Measurements from ENCODE around the gene OSR1.

OSR1 gene

GRCh38 chr2:19352946-19353720, 5.3 kb downstream of the OSR1 start:
- H3K79me1 ChIP-seq (ENCODE audit: low read length), result no peaks in the 10 kb centered on the region

GRCh38 chr2:19351899-19352697, 6.3 kb downstream of the OSR1 start:
- Histone ChIP-seq H3K27ac (ENCODE audit: low read depth, low read length) (no peak overlapping the region), H3K14ac (ENCODE audit: low read length) (no peak overlapping the region), H2BK120ac (ENCODE audit: insufficient read depth, low read length, poor library complexity) (no peak overlapping the region), H3K4me2 (ENCODE audit: low read length) (peak overlapping the region; percentile 30), H3K79me1 (ENCODE audit: low read length) (peaks cover 7% of the 10 kb centered on the region), H3K9ac (ENCODE audit: low read length) (no peak overlapping the region), H2AK5ac (ENCODE audit: low read length) (no peak overlapping the region), H3K18ac (ENCODE audit: low read length) (no peak overlapping the region), H3K4ac (ENCODE audit: low read depth, low read length) (no peak overlapping the region), H2AFZ (ENCODE audit: insufficient read depth, low read length, poor library complexity) (no peak overlapping the region), H4K91ac (ENCODE audit: low read depth, low read length) (no peak overlapping the region), H4K12ac (ENCODE audit: low read depth, low read length) (no peak overlapping the region), H3K36me3 (ENCODE audit: control insufficient read depth in 1 of 2, insufficient read depth in 2 of 2, low read length in 2 of 2) (no peaks in the 10 kb centered on the region), H2BK5ac (ENCODE audit: low read depth, low read length, poor library complexity) (no peak overlapping the region), H3K23ac (ENCODE audit: low read length) (no peak overlapping the region), H3K4me1 (ENCODE audit: control insufficient read depth in 1 of 2, insufficient read depth in 2 of 2, low read length in 2 of 2) (peaks cover 11 to 22% of the 10 kb centered on the region in 2 experiments), H2BK12ac (ENCODE audit: low read length) (no peak overlapping the region), H3K79me2 (ENCODE audit: control insufficient read depth, insufficient read depth, low read length, poor library complexity) (peaks cover 5% of the 10 kb centered on the region), H3K9me3 (ENCODE audit: insufficient read depth, low read depth, low read length) (peaks cover 14% of the 10 kb centered on the region), H3K27me3 (ENCODE audit: insufficient read depth, low read length) (peaks cover 66% of the 10 kb centered on the region), H3K4me3 (ENCODE audit: low read depth, low read length) (no peak overlapping the region), H4K8ac (ENCODE audit: low read depth, low read length) (no peak overlapping the region)
- DNase-seq, result no peak
- WGBS (ENCODE audit: extremely low coverage, insufficient coverage, insufficient read length), result no CpG with 5 or more reads among the region's 29 CpGs

More at GRCh38 chr2:19352946-19353720, 5.3 kb downstream of the OSR1 start:
- Histone ChIP-seq H3K27me3 (ENCODE audit: insufficient read depth, low read length) (peaks cover 76% of the 10 kb centered on the region), H4K8ac (ENCODE audit: low read depth, low read length) (no peak overlapping the region), H3K36me3 (ENCODE audit: control insufficient read depth in 1 of 2, insufficient read depth in 2 of 2, low read length in 2 of 2) (no peaks in the 10 kb centered on the region), H3K18ac (ENCODE audit: low read length) (no peak overlapping the region), H4K12ac (ENCODE audit: low read depth, low read length) (no peak overlapping the region), H2BK5ac (ENCODE audit: low read depth, low read length, poor library complexity) (no peak overlapping the region), H3K4me1 (ENCODE audit: control insufficient read depth in 1 of 2, insufficient read depth in 2 of 2, low read length in 2 of 2) (peaks cover 16 to 24% of the 10 kb centered on the region in 2 experiments), H3K4me3 (ENCODE audit: low read depth, low read length) (no peak overlapping the region), H2AK5ac (ENCODE audit: low read length) (no peak overlapping the region), H3K9ac (ENCODE audit: low read length) (no peak overlapping the region), H3K4ac (ENCODE audit: low read depth, low read length) (no peak overlapping the region), H2BK120ac (ENCODE audit: insufficient read depth, low read length, poor library complexity) (no peak overlapping the region), H3K14ac (ENCODE audit: low read length) (no peak overlapping the region), H3K79me2 (ENCODE audit: control insufficient read depth, insufficient read depth, low read length, poor library complexity) (no peaks in the 10 kb centered on the region), H3K9me3 (ENCODE audit: insufficient read depth, low read depth, low read length) (peaks cover 14% of the 10 kb centered on the region), H3K4me2 (ENCODE audit: low read length) (no peak overlapping the region), H4K91ac (ENCODE audit: low read depth, low read length) (no peak overlapping the region), H2BK12ac (ENCODE audit: low read length) (no peak overlapping the region), H3K27ac (ENCODE audit: low read depth, low read length) (no peak overlapping the region), H2AFZ (ENCODE audit: insufficient read depth, low read length, poor library complexity) (no peak overlapping the region), H3K23ac (ENCODE audit: low read length) (no peak overlapping the region)
- no CpG with 5 or more reads among the region's 40 CpGs for WGBS (ENCODE audit: extremely low coverage, insufficient coverage, insufficient read length)
- no peak for DNase-seq

GRCh38 chr2:19351499-19351898, 6.9 kb downstream of the OSR1 start:
- Histone ChIP-seq H3K27me3 (ENCODE audit: insufficient read depth, low read length) (peaks cover 60% of the 10 kb centered on the region), H3K4ac (ENCODE audit: low read depth, low read length) (no peak overlapping the region), H3K4me3 (ENCODE audit: low read depth, low read length) (no peak overlapping the region), H4K8ac (ENCODE audit: low read depth, low read length) (no peak overlapping the region), H4K12ac (ENCODE audit: low read depth, low read length) (no peak overlapping the region), H2BK12ac (ENCODE audit: low read length) (no peak overlapping the region), H2AFZ (ENCODE audit: insufficient read depth, low read length, poor library complexity) (no peak overlapping the region), H3K4me1 (ENCODE audit: control insufficient read depth in 1 of 2, insufficient read depth in 2 of 2, low read length in 2 of 2) (peaks cover 8 to 18% of the 10 kb centered on the region in 2 experiments), H3K18ac (ENCODE audit: low read length) (no peak overlapping the region), H3K79me2 (ENCODE audit: control insufficient read depth, insufficient read depth, low read length, poor library complexity) (peaks cover 5% of the 10 kb centered on the region), H2BK120ac (ENCODE audit: insufficient read depth, low read length, poor library complexity) (no peak overlapping the region), H3K27ac (ENCODE audit: low read depth, low read length) (no peak overlapping the region), H3K9ac (ENCODE audit: low read length) (no peak overlapping the region), H4K91ac (ENCODE audit: low read depth, low read length) (no peak overlapping the region), H3K23ac (ENCODE audit: low read length) (no peak overlapping the region), H3K4me2 (ENCODE audit: low read length) (no peak overlapping the region), H2BK5ac (ENCODE audit: low read depth, low read length, poor library complexity) (no peak overlapping the region), H3K79me1 (ENCODE audit: low read length) (peaks cover 7% of the 10 kb centered on the region), H3K9me3 (ENCODE audit: insufficient read depth, low read depth, low read length) (peaks cover 12% of the 10 kb centered on the region), H3K14ac (ENCODE audit: low read length) (no peak overlapping the region), H2AK5ac (ENCODE audit: low read length) (no peak overlapping the region), H3K36me3 (ENCODE audit: control insufficient read depth in 1 of 2, insufficient read depth in 2 of 2, low read length in 2 of 2) (no peaks in the 10 kb centered on the region)
- WGBS (ENCODE audit: extremely low coverage, insufficient coverage, insufficient read length), result no CpG with 5 or more reads among the region's 23 CpGs
- no peak for DNase-seq

- H3K14ac ChIP-seq (ENCODE audit: low read length), result no peak overlapping the region
- H4K91ac ChIP-seq (ENCODE audit: low read depth, low read length), result no peak overlapping the region
- H2AK5ac ChIP-seq (ENCODE audit: low read length), result no peak overlapping the region
- no peak overlapping the region for H4K12ac ChIP-seq (ENCODE audit: low read depth, low read length)
- H3K79me1 ChIP-seq (ENCODE audit: low read length), result peaks cover 7% of the 10 kb centered on the region
- H2BK12ac ChIP-seq (ENCODE audit: low read length), result no peak overlapping the region
- no CpG with 5 or more reads among the region's 30 CpGs for WGBS (ENCODE audit: extremely low coverage, insufficient coverage, insufficient read length)
- peak overlapping the region; percentile 23 for H2AFZ ChIP-seq (ENCODE audit: insufficient read depth, low read length, poor library complexity)
- H3K9me3 ChIP-seq (ENCODE audit: insufficient read depth, low read depth, low read length), result peaks cover 11% of the 10 kb centered on the region
- no peaks in the 10 kb centered on the region for H3K36me3 ChIP-seq (ENCODE audit: control insufficient read depth in 1 of 2, insufficient read depth in 2 of 2, low read length in 2 of 2)
- no peak overlapping the region for H3K4me3 ChIP-seq (ENCODE audit: low read depth, low read length)
- peaks cover 5% of the 10 kb centered on the region for H3K79me2 ChIP-seq (ENCODE audit: control insufficient read depth, insufficient read depth, low read length, poor library complexity)
- no peak overlapping the region for H2BK120ac ChIP-seq (ENCODE audit: insufficient read depth, low read length, poor library complexity)
- no peak overlapping the region for H3K18ac ChIP-seq (ENCODE audit: low read length)
- H3K23ac ChIP-seq (ENCODE audit: low read length), result no peak overlapping the region
- H3K9ac ChIP-seq (ENCODE audit: low read length), result no peak overlapping the region
- H3K4ac ChIP-seq (ENCODE audit: low read depth, low read length), result no peak overlapping the region
- H3K4me2 ChIP-seq (ENCODE audit: low read length), result peak overlapping the region; percentile 70
- DNase-seq, result no peak
- H2BK5ac ChIP-seq (ENCODE audit: low read depth, low read length, poor library complexity), result no peak overlapping the region
- H3K27ac ChIP-seq (ENCODE audit: low read depth, low read length), result no peak overlapping the region
- peaks cover 5 to 12% of the 10 kb centered on the region in 2 experiments for H3K4me1 ChIP-seq (ENCODE audit: control insufficient read depth in 1 of 2, insufficient read depth in 2 of 2, low read length in 2 of 2)
- H3K27me3 ChIP-seq (ENCODE audit: insufficient read depth, low read length), result peaks cover 53% of the 10 kb centered on the region
- H4K8ac ChIP-seq (ENCODE audit: low read depth, low read length), result no peak overlapping the region
These were observed 7.6 kb downstream of the OSR1 start for GRCh38 chr2:19350678-19351401.
